Activated CD4-positive, alpha-beta T cell treated with anti-CD3 and anti-CD28 coated beads, Interleukin-2, amount 10 ng/mL, durations not matched to agents 7 days and 5 days (primary cell): ENCODE measurements around the gene PHF12. TPM values are rescaled to one million over a fixed set of nuclear protein-coding genes. Genes with fewer than 3 reads are reported as not detected.

Experiments used
- microRNA-seq: library from miRNA; unstranded; fragments of <30 nt; microRNA quantifications from one replicate; pipeline ENCODE4 v1.2.0, GENCODE V29; 2021; ENCODE audit warnings: borderline microRNAs expressed, borderline replicate concordance
- total RNA-seq, 2 experiments: library from RNA; stranded (reverse); gene quantifications; one replicate each; pipeline ENCODE4 v1.2.3, GENCODE V29; 2021

The PHF12 gene
- total RNA-seq, 2 experiments from 2014 or later: 72.3 to 78.1 TPM

Small RNAs within 50 kb of the gene (microRNA-seq; reads per million reads assigned to microRNA genes)
- gene MIR451B: not detected

Other genes starting within 250 kb of the PHF12 start
- gene PROCA1, start 239.6 kb downstream of the PHF12 start, total RNA-seq: 1 to 10 TPM; 5.5 to 5.7 TPM
- gene RAB34, start 233.7 kb downstream of the PHF12 start, total RNA-seq: 10 to 100 TPM; 11.0 to 11.8 TPM
- 1,000 to 10,000 TPM; 1,884 to 2,250 TPM for gene RPL23A, start 231.5 kb downstream of the PHF12 start, total RNA-seq
- gene TLCD1, start 225.3 kb downstream of the PHF12 start, total RNA-seq: 1 to 10 TPM; 2.1 to 2.3 TPM
- gene NEK8, start 222.7 kb downstream of the PHF12 start, total RNA-seq: 1 to 10 TPM; 7.3 TPM
- 10 to 100 TPM; 44.9 to 45.1 TPM for gene TRAF4, start 207.5 kb downstream of the PHF12 start, total RNA-seq
- gene FAM222B, start 108.7 kb downstream of the PHF12 start, total RNA-seq: 10 to 100 TPM; 15.7 to 17.9 TPM
- gene ERAL1, start 96.5 kb downstream of the PHF12 start, total RNA-seq: 10 to 100 TPM; 40.8 to 42.9 TPM
- gene FLOT2, start 53.8 kb downstream of the PHF12 start, total RNA-seq: 100 to 1,000 TPM; 200 to 212 TPM
- 10 to 100 TPM; 26.8 to 27.8 TPM for gene DHRS13, start 48.4 kb downstream of the PHF12 start, total RNA-seq
- not detected for gene SEZ6, start 54.5 kb upstream of the PHF12 start, total RNA-seq
- gene PIPOX, start 91.6 kb upstream of the PHF12 start, total RNA-seq: 1 to 10 TPM; 1.6 to 1.7 TPM
- 100 to 1,000 TPM in 1 of 2 experiments, 10 to 100 TPM in 1; 82.2 to 101 TPM for gene MYO18A, start 228.9 kb upstream of the PHF12 start, total RNA-seq